ENCODE measurements around the gene EPPIN. TPM values are rescaled to one million over a fixed set of nuclear protein-coding genes. Genes with fewer than 3 reads are reported as not detected.

Gene EPPIN
- total RNA-seq, 1 experiment from 2014 or later, result 0.26 TPM

DNA sequence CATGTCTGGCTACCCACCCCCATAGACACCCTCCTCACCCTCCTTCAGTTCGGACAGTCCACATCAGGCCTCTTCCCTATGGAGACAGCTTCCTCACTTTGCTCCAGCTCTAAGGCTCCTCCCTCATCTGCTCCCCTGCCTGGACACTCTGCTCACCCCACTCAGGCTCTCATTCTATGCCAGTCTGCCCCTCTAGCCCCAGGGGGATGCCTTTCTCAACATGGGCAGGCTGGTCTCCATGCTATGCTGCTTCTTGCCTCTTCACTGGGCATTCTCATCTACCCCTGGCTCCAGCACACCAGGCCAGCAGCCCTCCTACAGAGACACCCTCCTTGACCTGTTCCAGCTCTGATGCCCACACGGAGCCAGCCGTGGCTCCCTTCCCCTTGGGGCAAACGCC, 32.0 kb upstream of the EPPIN start, which contains the start of gene WFDC8:
TSS of gene WFDC8 (minus strand) at position 101 of the 400 bp plus-strand sequence. CDS start at position 64, 37 bp downstream.
- Mint-ChIP-seq H3K36me3 (0 out of 2 replicates have a peak, but pooled peaks cover under 1% of the 10 kb centered on the region), H3K9me3 (peaks cover 5% of the 10 kb centered on the region; the same call in 1 of the 2 replicates), H3K4me3 (no peak within 1 kb of the TSS), H3K27me3 (ENCODE audit: low read depth) (no peaks in the 10 kb centered on the region), H3K4me1 (peaks cover 53% of the 10 kb centered on the region), H3K27ac (peak within 1 kb of the TSS; percentile 84)
- POLR2A ChIA-PET, result no interaction called here
- DNase-seq (ENCODE audit: low spot score) (no peak), ATAC-seq (no peak)
- CTCF ChIA-PET, result interaction anchor here (0.6 to 2.1 kb wide), 3 partner anchors 50 to 192 kb away, joined by 5 to 6 read pairs (median 6); partner anchors contain the start of genes SPINT3 and WFDC10A
- TF ChIP-seq KAT7 (CRISPR knock-in tag; IDR thresholded peaks at IDR 0.05; ENCODE audit: borderline replicate concordance), result no peak
- no peak for TF ChIP-seq USF2 (CRISPR knock-in tag; IDR thresholded peaks at IDR 0.05)
- TF ChIP-seq ZNF671 (CRISPR knock-in tag; IDR thresholded peaks at IDR 0.05), result no peak
- no peak for TF ChIP-seq SP1 (CRISPR knock-in tag; conservative IDR thresholded peaks at IDR 0.05)
- no peak for TF ChIP-seq ZNF317 (CRISPR knock-in tag; IDR thresholded peaks at IDR 0.05; ENCODE audit: borderline replicate concordance, low read depth)
- no peak for TF ChIP-seq ZNF232 (CRISPR knock-in tag; IDR thresholded peaks at IDR 0.05)
- TF ChIP-seq, protein P1, sequence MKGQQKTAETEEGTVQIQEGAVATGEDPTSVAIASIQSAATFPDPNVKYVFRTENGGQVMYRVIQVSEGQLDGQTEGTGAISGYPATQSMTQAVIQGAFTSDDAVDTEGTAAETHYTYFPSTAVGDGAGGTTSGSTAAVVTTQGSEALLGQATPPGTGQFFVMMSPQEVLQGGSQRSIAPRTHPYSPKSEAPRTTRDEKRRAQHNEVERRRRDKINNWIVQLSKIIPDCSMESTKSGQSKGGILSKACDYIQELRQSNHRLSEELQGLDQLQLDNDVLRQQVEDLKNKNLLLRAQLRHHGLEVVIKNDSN (CRISPR knock-in tag; IDR thresholded peaks at IDR 0.05), result no peak
- no peak for TF ChIP-seq SMAD3 (CRISPR knock-in tag; IDR thresholded peaks at IDR 0.05; ENCODE audit: borderline replicate concordance)
- TF ChIP-seq, protein P2, sequence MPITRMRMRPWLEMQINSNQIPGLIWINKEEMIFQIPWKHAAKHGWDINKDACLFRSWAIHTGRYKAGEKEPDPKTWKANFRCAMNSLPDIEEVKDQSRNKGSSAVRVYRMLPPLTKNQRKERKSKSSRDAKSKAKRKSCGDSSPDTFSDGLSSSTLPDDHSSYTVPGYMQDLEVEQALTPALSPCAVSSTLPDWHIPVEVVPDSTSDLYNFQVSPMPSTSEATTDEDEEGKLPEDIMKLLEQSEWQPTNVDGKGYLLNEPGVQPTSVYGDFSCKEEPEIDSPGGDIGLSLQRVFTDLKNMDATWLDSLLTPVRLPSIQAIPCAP (CRISPR knock-in tag; IDR thresholded peaks at IDR 0.05), result no peak
- no peak for TF ChIP-seq ZNF138 (CRISPR knock-in tag; conservative IDR thresholded peaks at IDR 0.05)
- TF ChIP-seq HMGA2 (CRISPR knock-in tag; IDR thresholded peaks at IDR 0.05), result no peak
- no peak for TF ChIP-seq ZNF219 (CRISPR knock-in tag; IDR thresholded peaks at IDR 0.05; ENCODE audit: borderline replicate concordance)
- TF ChIP-seq PRDM15 (CRISPR knock-in tag; IDR thresholded peaks at IDR 0.05), result no peak

- peak; percentile 80 for ATAC-seq
- TF ChIP-seq, protein P3, sequence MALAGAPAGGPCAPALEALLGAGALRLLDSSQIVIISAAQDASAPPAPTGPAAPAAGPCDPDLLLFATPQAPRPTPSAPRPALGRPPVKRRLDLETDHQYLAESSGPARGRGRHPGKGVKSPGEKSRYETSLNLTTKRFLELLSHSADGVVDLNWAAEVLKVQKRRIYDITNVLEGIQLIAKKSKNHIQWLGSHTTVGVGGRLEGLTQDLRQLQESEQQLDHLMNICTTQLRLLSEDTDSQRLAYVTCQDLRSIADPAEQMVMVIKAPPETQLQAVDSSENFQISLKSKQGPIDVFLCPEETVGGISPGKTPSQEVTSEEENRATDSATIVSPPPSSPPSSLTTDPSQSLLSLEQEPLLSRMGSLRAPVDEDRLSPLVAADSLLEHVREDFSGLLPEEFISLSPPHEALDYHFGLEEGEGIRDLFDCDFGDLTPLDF (CRISPR knock-in tag; IDR thresholded peaks at IDR 0.05), result no peak
- TF ChIP-seq FOXJ3 (CRISPR knock-in tag; IDR thresholded peaks at IDR 0.05; ENCODE audit: borderline replicate concordance), result no peak
- no peak for TF ChIP-seq ZNF263 (CRISPR knock-in tag; IDR thresholded peaks at IDR 0.05; ENCODE audit: low read depth)
- TF ChIP-seq RELA (CRISPR knock-in tag; IDR thresholded peaks at IDR 0.05; ENCODE audit: borderline replicate concordance), result no peak
- TF ChIP-seq ATF1 (CRISPR knock-in tag; IDR thresholded peaks at IDR 0.05), result no peak
- no peak for TF ChIP-seq EMX1 (CRISPR knock-in tag; IDR thresholded peaks at IDR 0.05)
- TF ChIP-seq, protein P4, sequence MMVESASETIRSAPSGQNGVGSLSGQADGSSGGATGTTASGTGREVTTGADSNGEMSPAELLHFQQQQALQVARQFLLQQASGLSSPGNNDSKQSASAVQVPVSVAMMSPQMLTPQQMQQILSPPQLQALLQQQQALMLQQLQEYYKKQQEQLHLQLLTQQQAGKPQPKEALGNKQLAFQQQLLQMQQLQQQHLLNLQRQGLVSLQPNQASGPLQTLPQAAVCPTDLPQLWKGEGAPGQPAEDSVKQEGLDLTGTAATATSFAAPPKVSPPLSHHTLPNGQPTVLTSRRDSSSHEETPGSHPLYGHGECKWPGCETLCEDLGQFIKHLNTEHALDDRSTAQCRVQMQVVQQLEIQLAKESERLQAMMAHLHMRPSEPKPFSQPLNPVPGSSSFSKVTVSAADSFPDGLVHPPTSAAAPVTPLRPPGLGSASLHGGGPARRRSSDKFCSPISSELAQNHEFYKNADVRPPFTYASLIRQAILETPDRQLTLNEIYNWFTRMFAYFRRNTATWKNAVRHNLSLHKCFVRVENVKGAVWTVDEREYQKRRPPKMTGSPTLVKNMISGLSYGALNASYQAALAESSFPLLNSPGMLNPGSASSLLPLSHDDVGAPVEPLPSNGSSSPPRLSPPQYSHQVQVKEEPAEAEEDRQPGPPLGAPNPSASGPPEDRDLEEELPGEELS (CRISPR knock-in tag; IDR thresholded peaks at IDR 0.05), result no peak
- TF ChIP-seq ATF3 (CRISPR knock-in tag; conservative IDR thresholded peaks at IDR 0.05), result no peak
- TF ChIP-seq RORB (CRISPR knock-in tag; IDR thresholded peaks at IDR 0.05), result no peak
- ChIA-PET CTCF (interaction anchor here (0.5 to 2.2 kb wide), 5 partner anchors 51 to 285 kb away, joined by 3 to 10 read pairs (median 3); partner anchors contain the start of gene WFDC10A), POLR2A (no interaction called here)
- DNase-seq (ENCODE audit: low spot score), result no peak
- Mint-ChIP-seq H3K36me3 (peaks cover 4% of the 10 kb centered on the region; the same call in 1 of the 2 replicates), H3K9me3 (peaks cover 15% of the 10 kb centered on the region), H3K4me3 (no peak overlapping the region), H3K4me1 (peaks cover 53% of the 10 kb centered on the region), H3K27ac (peak overlapping the region; percentile 84), H3K27me3 (ENCODE audit: low read depth) (no peaks in the 10 kb centered on the region)
Observed at GRCh38 chr20:45578231-45578630, 31.0 kb upstream of the EPPIN start.
